K562 (cell line): ENCODE measurements around the gene SF3B4. TPM values are rescaled to one million over a fixed set of nuclear protein-coding genes. Genes with fewer than 3 reads are reported as not detected.
A peak's percentile ranks its signal among the peaks of the same experiment; 100 is the strongest.

Source experiments
- ASH1L ChIP-seq: fragments of 450-650 bp; IDR thresholded peaks from 2 replicates; pipeline ENCODE4 v1.6.1; 2018; ENCODE audit warnings: borderline replicate concordance, mild to moderate bottlenecking, low read depth; ENCODE audit not compliant: partially characterized antibody
- E2F5 ChIP-seq: sonication (generic); formaldehyde crosslinking; IDR thresholded peaks from 2 replicates; pipeline ENCODE4 v1.8.0; 2022; ENCODE audit warnings: mild to moderate bottlenecking, missing genetic modification reagents
- EHMT2 ChIP-seq: fragments of 450-650 bp; IDR thresholded peaks from 2 replicates; pipeline ENCODE4 v1.6.1; 2018; ENCODE audit warnings: antibody characterized with exemption
- FOXK2 ChIP-seq, 2 experiments: fragments of 450-650 bp; IDR thresholded peaks in 1 of 2; conservative IDR thresholded peaks in 1 of 2; 2 replicates each; pipeline ENCODE4 v1.6.1; 2016; ENCODE audit warnings: low read depth in 2 of 2, mild to moderate bottlenecking in 1 of 2
- HSF4 ChIP-seq: fragments of 250-450 bp; sonication (Bioruptor Pico); IDR thresholded peaks from 2 replicates; pipeline ENCODE4 v2.1.2; 2022; ENCODE audit warnings: mild to moderate bottlenecking, moderate library complexity, borderline replicate concordance
- KLF16 ChIP-seq: IDR thresholded peaks from 2 replicates; pipeline ENCODE4 v1.6.1; 2016; ENCODE audit warnings: antibody characterized with exemption
- MAFK ChIP-seq: IDR thresholded peaks from 2 replicates; pipeline ENCODE4 v1.6.1; 2011; ENCODE audit warnings: low read length, improper control_type of control experiment
- POLR2AphosphoS2 ChIP-seq: IDR thresholded peaks from 2 replicates; pipeline ENCODE4 v1.6.1; 2012; ENCODE audit warnings: low read length, improper control_type of control experiment
- POLR2G ChIP-seq: fragments of 200-400 bp; formaldehyde crosslinking; IDR thresholded peaks from 2 replicates; pipeline ENCODE4 v1.6.1; 2017; ENCODE audit warnings: low read depth, mild to moderate bottlenecking, antibody characterized with exemption, low read length, moderate library complexity
- STAT5B ChIP-seq: fragments of 250-450 bp; sonication (Bioruptor Pico); IDR thresholded peaks from 2 replicates; pipeline ENCODE4 v1.8.0; 2021; ENCODE audit warnings: mild to moderate bottlenecking, inconsistent platforms
- TEAD4 ChIP-seq, 2 experiments: sonication (generic) in 1 of 2; formaldehyde crosslinking in 1 of 2; IDR thresholded peaks; 2 replicates each; pipeline versions ENCODE4 v1.6.1 to v1.8.0; 2012 to 2022; ENCODE audit warnings: borderline replicate concordance in 1 of 2, inconsistent platforms in 1 of 2, low read length in 1 of 2, mild to moderate bottlenecking in 1 of 2, missing genetic modification reagents in 1 of 2
- YBX1 ChIP-seq: fragments of 450-650 bp; IDR thresholded peaks from 2 replicates; pipeline ENCODE4 v1.7.1; 2016; ENCODE audit warnings: mild to moderate bottlenecking
- ZBTB8A ChIP-seq: fragments of 450-650 bp; IDR thresholded peaks from 2 replicates; pipeline ENCODE4 v1.6.1; 2018; ENCODE audit warnings: mild to moderate bottlenecking, moderate library complexity; ENCODE audit not compliant: partially characterized antibody
- ZFP30 ChIP-seq: fragments of 250-450 bp; sonication (Bioruptor Pico); IDR thresholded peaks from 2 replicates; pipeline ENCODE4 v1.8.0; 2022; ENCODE audit warnings: moderate library complexity, mild to moderate bottlenecking, inconsistent platforms, borderline replicate concordance
- ZNF395 ChIP-seq: fragments of 200-800 bp; sonication (Bioruptor generic); IDR thresholded peaks from 2 replicates; pipeline ENCODE4 v1.6.1; 2017; ENCODE audit warnings: missing genetic modification characterization, missing compliant biosample characterization
- ZNF41 ChIP-seq: fragments of 250-450 bp; sonication (Bioruptor Pico); conservative IDR thresholded peaks from 2 replicates; pipeline ENCODE4 v1.4.0; 2020; ENCODE audit warnings: mild to moderate bottlenecking
- ZNF561 ChIP-seq: fragments of 450-650 bp; formaldehyde crosslinking; conservative IDR thresholded peaks from 2 replicates; pipeline ENCODE4 v1.4.0; 2020; ENCODE audit warnings: mild to moderate bottlenecking, moderate library complexity
- ZNF696 ChIP-seq: fragments of 250-450 bp; sonication (Bioruptor Pico); conservative IDR thresholded peaks from 2 replicates; pipeline ENCODE4 v1.4.0; 2020; ENCODE audit warnings: mild to moderate bottlenecking, moderate library complexity
- polyA plus RNA-seq, 8 experiments: library from polyadenylated mRNA; depleted of rRNA in 4 of 8; stranded (reverse) in 5 of 8; unstranded in 3 of 8; fragments of >200 nt; fragmentation: Nextera tagmentation in 2 of 8; fragmentation: Illumina TruSeq in 1 of 8; extraction: Ambion mirVana in 2 of 8; extraction: Trizol in 1 of 8; gene quantifications; 2 replicates each; pipeline versions ENCODE4 v1.2.1 to v1.2.3, GENCODE V29; 2011 to 2014; ENCODE audit warnings: inconsistent platforms in 1 of 8, missing spikeins in 1 of 8
- total RNA-seq, 7 experiments: library from RNA; depleted of rRNA in 6 of 7; stranded (reverse); fragments of >200 nt in 6 of 7; fragmentation: Illumina TruSeq in 2 of 7; extraction: Trizol in 2 of 7; gene quantifications; 2 replicates each; pipeline versions ENCODE4 v1.2.1 to v1.2.3, GENCODE V29; 2011 to 2021; ENCODE audit warnings: low replicate concordance in 1 of 7

Gene SF3B4
- total and polyA plus RNA-seq, 9 of the 15 experiments (the other 6 are each of a cell fraction or from before 2014, with no cell fraction given), result 3.0 to 88.0 (median 26.1) TPM

GRCh38 chr1:149887456-149888246 is 40.0 kb downstream of the SF3B4 start (continued):
- peak; percentile 94; the same call in 1 of the 2 replicates for TF ChIP-seq E2F5 (CRISPR knock-in tag)
- TF ChIP-seq HSF4, result no peak
- no peak for TF ChIP-seq ZNF696 (CRISPR knock-in tag)
- no peak for TF ChIP-seq FOXK2 (conservative IDR thresholded peaks at IDR 0.05 in 1 of 2, IDR thresholded peaks at IDR 0.05 in 1 of 2; ENCODE audit: low read depth in 2 of 2)
- TF ChIP-seq ASH1L, result peak; percentile 77
- no peak for TF ChIP-seq ZNF41 (CRISPR knock-in tag)
- no peak for TF ChIP-seq POLR2AphosphoS2
- no peak for TF ChIP-seq STAT5B
- TF ChIP-seq ZNF395 (CRISPR knock-in tag), result 0 out of 2 replicates have a peak, but pooled peaks have one; percentile 75
- TF ChIP-seq POLR2G, result peak; percentile 93
- TF ChIP-seq YBX1, result no peak
- no peak for TF ChIP-seq EHMT2
- no peak for TF ChIP-seq ZNF561 (CRISPR knock-in tag)
- no peak for TF ChIP-seq KLF16
- TF ChIP-seq ZFP30 (CRISPR knock-in tag), result no peak
- peak; percentile 50 for TF ChIP-seq TEAD4 (IDR thresholded peaks at IDR 0.05; ENCODE audit: low read length)
- no peak for TF ChIP-seq TEAD4 (CRISPR knock-in tag; IDR thresholded peaks at IDR 0.05; ENCODE audit: borderline replicate concordance)
- TF ChIP-seq ZBTB8A, result no peak
- TF ChIP-seq MAFK, result no peak
